Neural cell (in vitro differentiated cells): ENCODE data around the gene COL15A1.

Experiments used
- CTCF ChIP-seq: fragments of 450-650 bp; IDR thresholded peaks from 2 replicates; pipeline ENCODE4 v1.5.1; 2014; ENCODE audit warnings: antibody characterized with exemption, mild to moderate bottlenecking, moderate library complexity; ENCODE audit not compliant: poor library complexity, severe bottlenecking
- EP300 ChIP-seq: fragments of 450-650 bp; conservative IDR thresholded peaks from 2 replicates; pipeline ENCODE4 v1.6.1; 2014; ENCODE audit warnings: antibody characterized with exemption, mild to moderate bottlenecking, moderate library complexity; ENCODE audit not compliant: poor library complexity, severe bottlenecking
- EZH2 ChIP-seq: fragments of 200-600, 300-800 bp; shearing (Covaris generic), sonication (generic); IDR thresholded peaks from 2 replicates; pipeline ENCODE4 v1.6.1; 2014; ENCODE audit warnings: antibody characterized with exemption, low read length, borderline replicate concordance, mild to moderate bottlenecking; ENCODE audit not compliant: insufficient read depth, poor library complexity, severe bottlenecking
- POLR2AphosphoS5 ChIP-seq: IDR thresholded peaks from 2 replicates; pipeline ENCODE4 v1.6.1; 2012
- RAD21 ChIP-seq: fragments of 450-650 bp; conservative IDR thresholded peaks from 2 replicates; pipeline ENCODE4 v1.6.1; 2014; ENCODE audit warnings: antibody characterized with exemption, mild to moderate bottlenecking, moderate library complexity
- REST ChIP-seq: IDR thresholded peaks from 2 replicates; pipeline ENCODE4 v1.6.1; 2012; ENCODE audit warnings: borderline replicate concordance
- SMC3 ChIP-seq: fragments of 450-650 bp; conservative IDR thresholded peaks from 2 replicates; pipeline ENCODE4 v1.6.1; 2014; ENCODE audit warnings: antibody characterized with exemption, mild to moderate bottlenecking, moderate library complexity; ENCODE audit not compliant: poor library complexity
- TAF1 ChIP-seq: IDR thresholded peaks from 2 replicates; pipeline ENCODE4 v1.6.1; 2012; ENCODE audit warnings: low read depth

GRCh38 chr9:99083051-99083450 is 139.3 kb downstream of the COL15A1 start:
- no peak for TF ChIP-seq CTCF
- TF ChIP-seq POLR2AphosphoS5, result no peak
- no peak for TF ChIP-seq EZH2
- no peak for TF ChIP-seq TAF1
- no peak for TF ChIP-seq EP300
- TF ChIP-seq SMC3, result no peak
- TF ChIP-seq RAD21, result no peak
- TF ChIP-seq REST, result no peak
